ENCODE results near the gene PLPPR1. TPM values are rescaled to one million over a fixed set of nuclear protein-coding genes. Genes with fewer than 3 reads are reported as not detected.

PLPPR1 gene
- total RNA-seq, 1 donor = not detected

DNA sequence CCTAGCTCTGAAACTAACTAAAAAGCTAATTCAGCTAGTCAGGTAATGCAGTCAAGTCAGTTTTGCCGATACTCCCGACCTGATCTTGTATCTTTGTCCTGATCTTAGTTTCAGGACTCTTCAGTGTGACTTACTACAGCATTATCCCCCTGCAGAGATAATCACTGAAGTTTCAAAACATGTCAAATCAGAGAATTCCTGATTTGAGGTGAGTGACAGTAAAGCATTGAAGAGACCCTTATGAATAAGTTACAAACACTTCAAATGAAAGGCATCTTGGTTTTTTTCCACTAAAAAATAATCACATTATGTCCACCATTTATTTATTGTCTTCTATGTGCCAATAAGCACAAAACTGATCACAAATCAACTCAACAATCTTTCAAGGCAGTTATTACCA is 308.7 kb downstream of the PLPPR1 start:
- H3K4me3 ChIP-seq (ENCODE audit: low read depth, low read length) = no peak overlapping the region
- TF ChIP-seq, protein P1, sequence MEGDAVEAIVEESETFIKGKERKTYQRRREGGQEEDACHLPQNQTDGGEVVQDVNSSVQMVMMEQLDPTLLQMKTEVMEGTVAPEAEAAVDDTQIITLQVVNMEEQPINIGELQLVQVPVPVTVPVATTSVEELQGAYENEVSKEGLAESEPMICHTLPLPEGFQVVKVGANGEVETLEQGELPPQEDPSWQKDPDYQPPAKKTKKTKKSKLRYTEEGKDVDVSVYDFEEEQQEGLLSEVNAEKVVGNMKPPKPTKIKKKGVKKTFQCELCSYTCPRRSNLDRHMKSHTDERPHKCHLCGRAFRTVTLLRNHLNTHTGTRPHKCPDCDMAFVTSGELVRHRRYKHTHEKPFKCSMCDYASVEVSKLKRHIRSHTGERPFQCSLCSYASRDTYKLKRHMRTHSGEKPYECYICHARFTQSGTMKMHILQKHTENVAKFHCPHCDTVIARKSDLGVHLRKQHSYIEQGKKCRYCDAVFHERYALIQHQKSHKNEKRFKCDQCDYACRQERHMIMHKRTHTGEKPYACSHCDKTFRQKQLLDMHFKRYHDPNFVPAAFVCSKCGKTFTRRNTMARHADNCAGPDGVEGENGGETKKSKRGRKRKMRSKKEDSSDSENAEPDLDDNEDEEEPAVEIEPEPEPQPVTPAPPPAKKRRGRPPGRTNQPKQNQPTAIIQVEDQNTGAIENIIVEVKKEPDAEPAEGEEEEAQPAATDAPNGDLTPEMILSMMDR (IDR thresholded peaks at IDR 0.05; ENCODE audit: insufficient read depth, low read length) = no peak
- DNase-seq (ENCODE audit: low read depth) = no peak

DNA sequence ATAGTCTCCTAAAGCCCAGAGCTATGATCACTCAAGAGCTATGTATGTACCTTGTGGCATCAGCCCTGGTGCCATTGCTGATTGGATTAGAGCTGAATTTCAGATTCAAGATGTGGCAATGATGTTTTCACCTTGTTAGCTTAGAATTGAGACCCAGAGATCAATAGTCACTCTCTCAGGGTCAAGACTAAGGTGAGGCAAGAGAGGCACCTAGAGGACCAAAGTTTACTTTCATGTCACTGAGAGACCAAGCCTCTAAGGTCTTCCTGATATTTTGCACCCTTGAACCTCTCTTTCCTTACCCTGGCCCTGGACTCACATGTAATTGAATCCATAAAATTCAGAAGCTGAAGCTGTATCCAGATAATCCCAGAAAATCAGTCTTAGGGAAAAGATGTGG is 313.4 kb downstream of the PLPPR1 start:
- TF ChIP-seq, protein P1 (IDR thresholded peaks at IDR 0.05; ENCODE audit: insufficient read depth, low read length) = no peak
- no peak overlapping the region for H3K4me3 ChIP-seq (ENCODE audit: low read depth, low read length)
- DNase-seq (ENCODE audit: low read depth) = no peak

DNA sequence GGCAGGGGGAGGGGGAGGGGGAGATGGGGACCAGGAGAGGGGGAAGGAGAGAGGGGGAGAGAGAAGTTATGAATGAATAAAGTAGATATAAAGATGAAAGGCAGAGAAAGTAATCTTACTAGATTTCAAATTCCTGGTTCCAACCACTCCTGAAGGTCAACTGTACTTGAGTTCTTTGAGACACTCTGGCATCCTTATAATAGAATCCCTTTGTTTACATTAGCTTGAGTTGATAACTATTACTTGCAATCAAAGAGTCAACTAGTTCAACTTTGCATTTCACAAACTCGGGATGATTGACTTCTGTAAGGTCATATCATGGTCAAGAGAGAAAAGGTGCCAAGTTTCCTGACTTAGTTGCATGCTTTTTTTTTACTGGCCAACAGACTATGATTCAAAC is 314.1 kb downstream of the PLPPR1 start:
- no peak for DNase-seq (ENCODE audit: low read depth)
- H3K4me3 ChIP-seq (ENCODE audit: low read depth, low read length) = no peak overlapping the region
- TF ChIP-seq, protein P1 (IDR thresholded peaks at IDR 0.05; ENCODE audit: insufficient read depth, low read length) = no peak

- TF ChIP-seq, protein P1 (IDR thresholded peaks at IDR 0.05; ENCODE audit: insufficient read depth, low read length) = no peak
- DNase-seq (ENCODE audit: low read depth) = no peak
- H3K4me3 ChIP-seq (ENCODE audit: low read depth, low read length) = no peak overlapping the region
These were observed 321.8 kb downstream of the PLPPR1 start for GRCh38 chr9:101350285-101350684.

DNA sequence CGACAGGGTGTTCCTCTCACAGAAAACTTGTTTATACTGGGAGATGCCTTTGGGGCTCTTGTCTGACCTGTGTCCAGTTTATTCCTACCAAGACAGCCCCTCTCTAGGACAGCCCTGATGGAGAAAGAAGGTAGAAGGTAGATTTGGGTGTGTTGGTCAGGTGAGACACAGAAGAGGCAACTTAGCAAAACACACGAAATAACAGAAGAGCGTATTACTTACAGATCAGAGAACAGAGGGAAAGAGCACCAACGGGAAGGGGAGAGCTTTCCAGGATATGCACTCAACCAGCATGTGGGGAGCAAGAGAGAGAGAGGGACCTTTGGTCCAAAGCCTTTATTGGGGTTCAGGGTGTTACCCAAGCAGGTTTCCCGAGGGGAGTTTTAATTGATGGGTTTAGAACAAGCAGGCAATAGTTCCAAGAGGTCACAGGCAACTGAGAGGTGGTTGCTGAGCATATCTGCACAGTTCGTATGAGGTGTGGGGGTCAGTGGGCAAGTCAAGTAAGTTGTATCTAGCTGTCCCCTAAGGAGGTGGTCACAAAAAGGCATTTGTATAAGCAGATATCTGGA is 324.5 kb downstream of the PLPPR1 start:
- no peak for DNase-seq (ENCODE audit: low read depth)
- TF ChIP-seq, protein P1 (IDR thresholded peaks at IDR 0.05; ENCODE audit: insufficient read depth, low read length) = no peak
- H3K4me3 ChIP-seq (ENCODE audit: low read depth, low read length) = no peak overlapping the region

GRCh38 chr9:101353683-101354082 is 325.2 kb downstream of the PLPPR1 start:
- TF ChIP-seq, protein P1 (IDR thresholded peaks at IDR 0.05; ENCODE audit: insufficient read depth, low read length) = no peak
- H3K4me3 ChIP-seq (ENCODE audit: low read depth, low read length) = no peak overlapping the region
- DNase-seq (ENCODE audit: low read depth) = no peak

DNA sequence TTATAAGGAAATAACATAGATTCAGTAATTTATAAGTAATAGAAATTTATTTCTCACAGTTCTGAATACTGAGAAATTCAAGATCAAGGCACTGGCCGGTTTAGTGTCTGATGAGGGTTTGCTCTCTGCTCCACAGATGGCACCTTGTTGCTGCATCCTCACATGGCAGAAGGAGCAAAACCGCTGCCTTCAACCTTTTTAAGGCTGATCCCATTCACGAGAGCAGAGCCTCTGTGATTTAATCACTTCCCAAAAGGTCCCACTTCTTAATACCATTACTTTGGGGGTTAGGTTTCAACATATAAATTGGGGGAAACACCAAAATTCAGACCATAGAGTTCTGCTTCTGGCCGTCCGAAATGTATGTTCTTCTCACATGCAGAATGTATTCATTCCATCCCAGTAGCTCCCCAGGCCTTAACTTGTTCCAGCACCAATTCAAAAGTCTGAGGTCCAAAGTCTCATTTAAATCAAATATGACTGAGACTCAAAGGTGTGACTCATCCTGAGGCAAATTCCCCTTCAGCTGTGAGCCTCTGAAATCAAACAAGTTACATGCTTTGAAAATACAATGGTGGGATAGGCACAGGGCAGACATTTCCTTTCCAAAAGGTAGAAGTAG is 325.7 kb downstream of the PLPPR1 start:
- TF ChIP-seq, protein P1 (IDR thresholded peaks at IDR 0.05; ENCODE audit: insufficient read depth, low read length) = no peak
- no peak overlapping the region for H3K4me3 ChIP-seq (ENCODE audit: low read depth, low read length)
- no peak for DNase-seq (ENCODE audit: low read depth)
